GM12864 (cell line): ENCODE measurements around the gene ATF4.
"Not testable (repeated sequence)": the region's sequence is repeated elsewhere in the genome, so short reads cannot be mapped to it uniquely, and the experiment has no call there.

Experiments
- DNase-seq: peaks from one replicate; pipeline ENCODE4 v3.0.0-alpha.2; 2011; ENCODE audit warnings: low read depth
- H3K4me3 ChIP-seq: 2 replicates; pipeline ENCODE4 v1.5.1; 2011; ENCODE audit warnings: mild to moderate bottlenecking, low read depth, low read length, control low read depth
- TF ChIP-seq, protein P1 (sequence below): IDR thresholded peaks from 2 replicates; pipeline ENCODE4 v1.5.1; 2011; ENCODE audit warnings: low read depth, mild to moderate bottlenecking, moderate library complexity, low read length, control low read depth, inconsistent platforms; ENCODE audit errors: missing control alignments

Gene ATF4

DNA sequence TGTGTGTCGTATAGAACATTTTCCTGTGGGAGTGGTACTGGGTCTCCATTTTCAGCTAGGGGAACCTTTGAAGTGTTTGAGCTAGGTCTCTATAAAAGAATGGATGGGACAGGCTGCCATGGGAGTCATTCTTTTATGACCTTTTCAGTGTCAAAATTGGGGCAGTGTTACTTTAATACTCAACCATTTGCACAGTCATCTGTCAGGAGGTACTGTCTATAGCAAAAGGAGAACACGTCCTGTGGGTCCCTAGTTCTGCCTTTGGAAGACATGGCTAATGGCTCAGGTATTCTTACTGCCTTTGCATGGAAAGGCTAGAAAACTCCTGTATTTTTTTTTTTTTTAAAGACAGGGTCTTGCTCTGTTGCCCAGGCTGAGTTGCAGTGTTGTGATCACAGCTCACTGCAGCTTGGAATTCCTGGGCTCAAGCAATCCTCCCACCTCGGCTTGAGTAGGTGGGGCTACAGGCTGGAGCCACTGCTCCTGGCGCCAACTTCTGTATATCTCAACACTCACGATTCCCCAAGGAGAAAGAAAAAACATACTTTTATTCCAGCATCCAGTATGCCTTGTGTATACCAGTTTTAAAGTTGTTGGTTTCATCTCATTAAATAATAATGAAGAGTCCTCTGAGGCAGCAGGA lies 2.1 kb upstream of the ATF4 start:
- TF ChIP-seq, protein P1, sequence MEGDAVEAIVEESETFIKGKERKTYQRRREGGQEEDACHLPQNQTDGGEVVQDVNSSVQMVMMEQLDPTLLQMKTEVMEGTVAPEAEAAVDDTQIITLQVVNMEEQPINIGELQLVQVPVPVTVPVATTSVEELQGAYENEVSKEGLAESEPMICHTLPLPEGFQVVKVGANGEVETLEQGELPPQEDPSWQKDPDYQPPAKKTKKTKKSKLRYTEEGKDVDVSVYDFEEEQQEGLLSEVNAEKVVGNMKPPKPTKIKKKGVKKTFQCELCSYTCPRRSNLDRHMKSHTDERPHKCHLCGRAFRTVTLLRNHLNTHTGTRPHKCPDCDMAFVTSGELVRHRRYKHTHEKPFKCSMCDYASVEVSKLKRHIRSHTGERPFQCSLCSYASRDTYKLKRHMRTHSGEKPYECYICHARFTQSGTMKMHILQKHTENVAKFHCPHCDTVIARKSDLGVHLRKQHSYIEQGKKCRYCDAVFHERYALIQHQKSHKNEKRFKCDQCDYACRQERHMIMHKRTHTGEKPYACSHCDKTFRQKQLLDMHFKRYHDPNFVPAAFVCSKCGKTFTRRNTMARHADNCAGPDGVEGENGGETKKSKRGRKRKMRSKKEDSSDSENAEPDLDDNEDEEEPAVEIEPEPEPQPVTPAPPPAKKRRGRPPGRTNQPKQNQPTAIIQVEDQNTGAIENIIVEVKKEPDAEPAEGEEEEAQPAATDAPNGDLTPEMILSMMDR: no peak
- DNase-seq: no peak
- no peak overlapping the region for H3K4me3 ChIP-seq

DNA sequence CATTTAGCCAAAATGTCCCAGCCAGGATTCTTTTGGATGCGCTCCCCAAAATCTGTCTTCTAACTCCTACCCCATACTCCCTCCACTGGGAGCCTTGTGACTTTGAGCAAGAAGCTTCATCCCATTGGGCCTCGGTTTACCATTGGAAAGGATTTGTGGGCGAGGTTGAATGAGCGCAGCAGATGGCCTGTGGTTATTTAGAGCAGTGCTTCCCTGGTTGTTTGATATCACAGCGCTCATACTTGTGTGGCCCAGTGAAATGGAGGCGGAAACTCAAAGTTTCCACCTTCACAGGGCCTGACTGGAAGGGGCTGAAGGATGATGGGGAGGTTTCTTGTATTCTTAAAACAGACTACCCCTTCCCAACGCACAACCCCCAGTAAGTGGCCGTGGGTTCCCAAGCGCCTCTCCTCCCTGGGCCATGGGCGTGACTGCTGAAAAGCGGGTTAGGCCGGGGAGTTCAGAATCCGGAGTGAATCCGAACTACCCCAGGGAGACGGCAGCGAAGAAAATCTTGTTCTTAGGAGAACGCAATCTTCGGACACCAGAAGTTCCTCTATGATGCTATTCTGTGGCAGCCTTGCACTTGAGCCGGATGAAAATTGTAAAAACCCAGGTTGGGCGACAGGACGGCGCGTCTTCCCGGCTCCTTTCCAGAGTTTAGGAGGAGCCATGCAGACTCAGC lies 1.2 kb upstream of the ATF4 start:
- no peak for DNase-seq
- TF ChIP-seq, protein P1: no peak
- peak overlapping the region; percentile 67 for H3K4me3 ChIP-seq

DNA sequence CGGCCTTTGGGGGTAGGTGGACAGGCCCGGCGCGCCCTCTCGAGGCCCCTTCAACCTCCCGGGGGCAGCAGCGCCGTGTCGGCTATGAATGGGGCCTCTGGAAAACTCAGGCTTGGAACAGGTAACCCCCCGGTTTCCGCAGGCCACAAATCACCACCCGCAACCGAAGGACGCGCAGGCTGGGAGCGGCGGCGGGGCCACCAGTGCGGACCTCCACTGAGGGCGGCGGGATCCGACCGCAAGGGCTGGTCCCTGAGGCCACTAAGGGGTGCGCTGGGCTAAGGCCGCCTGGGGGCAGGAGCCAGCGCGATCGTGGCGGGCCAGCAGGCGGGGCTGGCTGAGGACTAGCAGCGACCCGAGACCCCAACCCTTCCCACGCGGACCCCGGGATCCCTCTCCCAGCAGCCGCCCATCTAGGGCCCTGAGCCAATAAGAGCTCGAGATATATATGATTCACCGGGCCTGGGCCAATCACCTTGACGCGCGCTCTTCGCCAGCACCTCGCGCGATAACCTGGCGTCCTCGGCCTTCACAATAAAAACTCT lies 609 bp upstream of the ATF4 start:
- DNase-seq: peak; percentile 99
- H3K4me3 ChIP-seq: peak overlapping the region; percentile 67
- TF ChIP-seq, protein P1: peak; percentile 19

- not testable (repeated sequence) for DNase-seq
- peak overlapping the region; percentile 67 for H3K4me3 ChIP-seq
Measured at GRCh38 chr22:39521106-39521885, 934 bp downstream of the ATF4 start.

DNA sequence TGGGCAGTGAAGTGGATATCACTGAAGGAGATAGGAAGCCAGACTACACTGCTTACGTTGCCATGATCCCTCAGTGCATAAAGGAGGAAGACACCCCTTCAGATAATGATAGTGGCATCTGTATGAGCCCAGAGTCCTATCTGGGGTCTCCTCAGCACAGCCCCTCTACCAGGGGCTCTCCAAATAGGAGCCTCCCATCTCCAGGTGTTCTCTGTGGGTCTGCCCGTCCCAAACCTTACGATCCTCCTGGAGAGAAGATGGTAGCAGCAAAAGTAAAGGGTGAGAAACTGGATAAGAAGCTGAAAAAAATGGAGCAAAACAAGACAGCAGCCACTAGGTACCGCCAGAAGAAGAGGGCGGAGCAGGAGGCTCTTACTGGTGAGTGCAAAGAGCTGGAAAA lies 1.7 kb downstream of the ATF4 start:
- peak overlapping the region; percentile 67 for H3K4me3 ChIP-seq
- not testable (repeated sequence) for DNase-seq

DNA sequence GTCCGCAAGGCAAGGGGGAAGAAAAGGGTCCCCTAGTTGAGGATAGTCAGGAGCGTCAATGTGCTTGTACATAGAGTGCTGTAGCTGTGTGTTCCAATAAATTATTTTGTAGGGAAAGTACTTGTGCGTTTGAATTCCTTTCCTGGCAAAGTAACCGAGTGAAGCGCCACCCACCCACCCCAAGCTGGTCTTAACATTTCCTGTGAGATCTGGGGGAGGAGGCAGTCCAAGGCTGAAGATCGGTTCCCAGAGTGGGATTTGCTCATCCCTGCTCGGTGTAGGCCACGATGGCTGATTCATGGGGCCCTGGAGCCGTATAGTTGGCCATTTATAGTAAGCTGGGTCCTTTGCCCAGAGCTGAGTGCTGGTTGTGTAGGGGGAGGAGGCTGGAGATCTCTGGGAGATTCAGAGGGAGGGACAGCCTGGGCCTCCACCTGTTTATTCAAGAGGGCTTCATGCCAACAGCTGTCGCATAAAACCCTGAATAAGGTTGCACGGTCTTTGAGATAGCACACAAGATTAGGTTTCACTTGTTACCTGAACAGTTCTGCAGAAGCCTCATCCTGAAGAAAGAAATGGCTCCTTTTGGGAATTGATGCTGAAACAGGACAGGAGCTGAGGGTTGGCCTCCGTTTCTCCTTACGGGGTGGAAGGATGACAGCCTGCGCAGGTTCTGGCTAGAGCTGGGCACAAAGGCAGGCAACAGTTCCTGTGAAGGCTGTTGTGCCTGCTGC lies 2.4 kb downstream of the ATF4 start:
- no peak for DNase-seq

GRCh38 chr22:39524089-39524752 lies 3.9 kb downstream of the ATF4 start:
- no peak for DNase-seq
- no peak overlapping the region for H3K4me3 ChIP-seq
- TF ChIP-seq, protein P1: no peak

More for the DNA sequence above, 2.4 kb downstream of the ATF4 start:
- peak overlapping the region; percentile 67 for H3K4me3 ChIP-seq
- TF ChIP-seq, protein P1: no peak
